ENCODE results near the gene TOMM34. TPM values are rescaled to one million over a fixed set of nuclear protein-coding genes. Genes with fewer than 3 reads are reported as not detected.

Gene TOMM34
- total and polyA plus RNA-seq, 2 of the 13 experiments (the other 11 are each of a cell fraction or from before 2014, with no cell fraction given): 36.2 to 52.0 TPM

DNA sequence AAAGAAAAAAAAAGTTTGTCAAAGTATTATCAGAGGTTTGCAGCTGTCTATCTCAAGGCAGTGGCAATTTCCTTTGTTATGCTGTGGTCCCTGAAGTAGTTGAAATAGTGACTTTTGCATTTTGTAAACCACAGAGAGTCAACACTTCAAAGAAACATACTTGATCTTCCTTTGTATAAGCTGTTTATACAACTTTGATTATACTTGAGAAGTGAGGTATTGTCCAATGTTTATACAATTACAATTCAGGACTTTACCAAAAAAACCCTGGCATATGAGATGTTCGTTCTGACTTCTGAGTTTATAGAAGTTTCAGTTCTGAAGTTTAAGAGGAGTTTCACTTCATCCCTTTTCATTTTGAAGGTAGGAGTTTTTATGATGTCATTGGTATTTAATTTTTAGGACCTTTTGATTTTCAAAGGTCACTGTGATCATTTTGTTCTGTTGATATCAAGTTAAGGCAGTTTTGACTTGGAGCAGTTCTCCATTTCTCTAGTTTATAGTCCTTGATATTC lies 10.1 kb upstream of the TOMM34 start:
- DNase-seq (ENCODE audit: low spot score): no peak
- Histone ChIP-seq H2AFZ (ENCODE audit: low read length) (no peak overlapping the region), H4K20me1 (ENCODE audit: insufficient read depth, low read length) (no peaks in the 10 kb centered on the region), H3K27me3 (ENCODE audit: control insufficient read depth in 1 of 2, insufficient read depth in 2 of 2, low read length in 2 of 2) (peaks cover 0 to 4% of the 10 kb centered on the region in 2 experiments; a peak in 1 of 5 replicates), H3K79me2 (ENCODE audit: insufficient read depth, low read length) (peaks cover 48% of the 10 kb centered on the region), H3K9ac (ENCODE audit: insufficient read depth, low read depth, low read length) (no peak overlapping the region), H3K4me2 (ENCODE audit: low read depth, low read length) (no peak overlapping the region), H3K9me3 (ENCODE audit: low read length) (no peaks in the 10 kb centered on the region), H3K4me1 (ENCODE audit: insufficient read depth, low read length) (peaks cover 43% of the 10 kb centered on the region), H3K4me3 (replicated peaks in 1 of 3; ENCODE audit: insufficient read depth in 1 of 3, low read depth in 2 of 3, low read length in 3 of 3) (no peak overlapping the region), H3K36me3 (replicated peaks in 1 of 2; ENCODE audit: control insufficient read depth in 1 of 2, insufficient read depth in 2 of 2, low read length in 2 of 2) (peaks cover 14 to 23% of the 10 kb centered on the region in 2 experiments), H3K27ac (ENCODE audit: extremely low read length, insufficient read depth, low read length) (no peak overlapping the region)
- WGBS (ENCODE audit: low lambda C conversion rate): 92% methylated on average over 1 of the region's 1 CpG
- FAIRE-seq: no peak
- peak; percentile 88 for TF ChIP-seq ATF7 (IDR thresholded peaks at IDR 0.05)
- TF ChIP-seq ATF7 (CRISPR knock-in tag; IDR thresholded peaks at IDR 0.05): no peak
- TF ChIP-seq ZNF333 (CRISPR knock-in tag; IDR thresholded peaks at IDR 0.05; ENCODE audit: borderline replicate concordance): no peak
- in situ Hi-C loops (cut with HindIII; ENCODE audit: extremely low pct_ligation_motif_present, low pct_unique_long_range_greater_than_20kb): no loop called here
- no TSS peak for BruUV-seq (replicated peaks)
- CTCF ChIA-PET (ENCODE audit: low intra/inter-chr PET ratio, low total read pairs): no interaction called here
- POLR2A ChIA-PET: interaction anchor here (2.9 kb wide), 1 partner anchor 11 kb away, joined by 11 read pairs; the partner anchor contains the start of gene TOMM34
- intact Hi-C loops (cut with micrococcal nuclease; ENCODE audit: unreplicated experiment): no loop called here
- ATAC-seq: no peak

DNA sequence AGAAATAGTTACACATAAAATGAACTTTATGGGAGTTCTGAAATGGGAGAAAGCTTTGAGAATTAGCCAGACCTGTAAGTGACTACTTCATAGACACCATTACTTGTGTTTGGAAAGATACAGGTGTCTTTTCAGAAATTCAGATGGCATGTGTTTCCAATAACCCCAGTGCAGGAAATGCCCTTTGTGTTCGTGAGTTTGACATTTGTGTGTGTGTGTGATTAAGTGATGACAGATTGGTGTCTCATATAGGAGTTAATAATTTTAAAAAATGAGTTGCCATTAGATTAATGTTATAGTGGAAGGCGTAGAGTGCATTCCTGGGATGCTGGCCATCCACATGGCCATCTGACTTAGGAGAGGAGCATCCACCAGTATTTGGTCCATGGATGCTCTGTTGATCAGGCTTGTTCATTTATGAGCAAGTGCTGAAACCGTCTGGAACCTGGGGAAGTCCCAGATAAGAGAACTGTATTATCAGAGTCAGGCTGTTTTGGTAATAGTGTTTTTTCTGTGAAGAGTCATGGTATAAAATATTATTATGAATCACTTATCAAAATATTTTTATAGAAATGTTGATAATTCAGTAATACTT lies 9.2 kb upstream of the TOMM34 start:
- Histone ChIP-seq H4K20me1 (ENCODE audit: insufficient read depth, low read length) (no peaks in the 10 kb centered on the region), H3K79me2 (ENCODE audit: insufficient read depth, low read length) (peaks cover 48% of the 10 kb centered on the region), H3K4me2 (ENCODE audit: low read depth, low read length) (no peak overlapping the region), H2AFZ (ENCODE audit: low read length) (no peak overlapping the region), H3K9me3 (ENCODE audit: low read length) (no peaks in the 10 kb centered on the region), H3K36me3 (replicated peaks in 1 of 2; ENCODE audit: control insufficient read depth in 1 of 2, insufficient read depth in 2 of 2, low read length in 2 of 2) (peaks cover 8 to 15% of the 10 kb centered on the region in 2 experiments), H3K9ac (ENCODE audit: insufficient read depth, low read depth, low read length) (no peak overlapping the region), H3K4me3 (replicated peaks in 1 of 3; ENCODE audit: insufficient read depth in 1 of 3, low read depth in 2 of 3, low read length in 3 of 3) (no peak overlapping the region), H3K27me3 (ENCODE audit: control insufficient read depth in 1 of 2, insufficient read depth in 2 of 2, low read length in 2 of 2) (peaks cover 0 to 4% of the 10 kb centered on the region in 2 experiments; a peak in 1 of 5 replicates), H3K27ac (ENCODE audit: extremely low read length, insufficient read depth, low read length) (no peak overlapping the region), H3K4me1 (ENCODE audit: insufficient read depth, low read length) (peaks cover 49% of the 10 kb centered on the region)
- FAIRE-seq (no peak), ATAC-seq (no peak), DNase-seq (ENCODE audit: low spot score) (no peak)
- CTCF ChIA-PET (ENCODE audit: low intra/inter-chr PET ratio, low total read pairs): no interaction called here
- in situ Hi-C loops (cut with HindIII; ENCODE audit: extremely low pct_ligation_motif_present, low pct_unique_long_range_greater_than_20kb) (no loop called here), intact Hi-C loops (cut with micrococcal nuclease; ENCODE audit: unreplicated experiment) (no loop called here)
- BruUV-seq (replicated peaks): no TSS peak
- 81% methylated on average over 3 of the region's 3 CpGs for WGBS (ENCODE audit: low lambda C conversion rate)
- POLR2A ChIA-PET: interaction anchor here (2.9 kb wide), 1 partner anchor 10 kb away, joined by 11 read pairs; the partner anchor contains the start of gene TOMM34
- no peak for TF ChIP-seq GABPA (IDR thresholded peaks at IDR 0.05; ENCODE audit: low read depth, low read length)
- no peak for TF ChIP-seq GABPA (CRISPR knock-in tag; IDR thresholded peaks at IDR 0.05; ENCODE audit: low read depth)
- no peak for TF ChIP-seq CBX5 (CRISPR knock-in tag; IDR thresholded peaks at IDR 0.05; ENCODE audit: borderline replicate concordance)
- TF ChIP-seq MED13 (CRISPR knock-in tag; IDR thresholded peaks at IDR 0.05): no peak
- TF ChIP-seq, protein P1, sequence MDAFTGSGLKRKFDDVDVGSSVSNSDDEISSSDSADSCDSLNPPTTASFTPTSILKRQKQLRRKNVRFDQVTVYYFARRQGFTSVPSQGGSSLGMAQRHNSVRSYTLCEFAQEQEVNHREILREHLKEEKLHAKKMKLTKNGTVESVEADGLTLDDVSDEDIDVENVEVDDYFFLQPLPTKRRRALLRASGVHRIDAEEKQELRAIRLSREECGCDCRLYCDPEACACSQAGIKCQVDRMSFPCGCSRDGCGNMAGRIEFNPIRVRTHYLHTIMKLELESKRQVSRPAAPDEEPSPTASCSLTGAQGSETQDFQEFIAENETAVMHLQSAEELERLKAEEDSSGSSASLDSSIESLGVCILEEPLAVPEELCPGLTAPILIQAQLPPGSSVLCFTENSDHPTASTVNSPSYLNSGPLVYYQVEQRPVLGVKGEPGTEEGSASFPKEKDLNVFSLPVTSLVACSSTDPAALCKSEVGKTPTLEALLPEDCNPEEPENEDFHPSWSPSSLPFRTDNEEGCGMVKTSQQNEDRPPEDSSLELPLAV (CRISPR knock-in tag; conservative IDR thresholded peaks at IDR 0.05; ENCODE audit: low read depth): no peak
- TF ChIP-seq TRIM22 (IDR thresholded peaks at IDR 0.05): no peak
- TF ChIP-seq TFDP2 (CRISPR knock-in tag; IDR thresholded peaks at IDR 0.05): no peak
- TF ChIP-seq, protein P2, sequence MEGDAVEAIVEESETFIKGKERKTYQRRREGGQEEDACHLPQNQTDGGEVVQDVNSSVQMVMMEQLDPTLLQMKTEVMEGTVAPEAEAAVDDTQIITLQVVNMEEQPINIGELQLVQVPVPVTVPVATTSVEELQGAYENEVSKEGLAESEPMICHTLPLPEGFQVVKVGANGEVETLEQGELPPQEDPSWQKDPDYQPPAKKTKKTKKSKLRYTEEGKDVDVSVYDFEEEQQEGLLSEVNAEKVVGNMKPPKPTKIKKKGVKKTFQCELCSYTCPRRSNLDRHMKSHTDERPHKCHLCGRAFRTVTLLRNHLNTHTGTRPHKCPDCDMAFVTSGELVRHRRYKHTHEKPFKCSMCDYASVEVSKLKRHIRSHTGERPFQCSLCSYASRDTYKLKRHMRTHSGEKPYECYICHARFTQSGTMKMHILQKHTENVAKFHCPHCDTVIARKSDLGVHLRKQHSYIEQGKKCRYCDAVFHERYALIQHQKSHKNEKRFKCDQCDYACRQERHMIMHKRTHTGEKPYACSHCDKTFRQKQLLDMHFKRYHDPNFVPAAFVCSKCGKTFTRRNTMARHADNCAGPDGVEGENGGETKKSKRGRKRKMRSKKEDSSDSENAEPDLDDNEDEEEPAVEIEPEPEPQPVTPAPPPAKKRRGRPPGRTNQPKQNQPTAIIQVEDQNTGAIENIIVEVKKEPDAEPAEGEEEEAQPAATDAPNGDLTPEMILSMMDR (CRISPR knock-in tag; IDR thresholded peaks at IDR 0.05): no peak
- no peak for TF ChIP-seq CENPT (CRISPR knock-in tag; IDR thresholded peaks at IDR 0.05; ENCODE audit: low read depth)
